K562 (cell line): ENCODE data around the gene ZNF155. TPM values are rescaled to one million over a fixed set of nuclear protein-coding genes. Genes with fewer than 3 reads are reported as not detected.

Experiments used
- ASH1L ChIP-seq: fragments of 450-650 bp; IDR thresholded peaks from 2 replicates; pipeline ENCODE4 v1.6.1; 2018; ENCODE audit warnings: borderline replicate concordance, mild to moderate bottlenecking, low read depth; ENCODE audit not compliant: partially characterized antibody
- ATF7 ChIP-seq: fragments of 450-650 bp; IDR thresholded peaks from 2 replicates; pipeline ENCODE4 v1.7.1; 2014; ENCODE audit warnings: mild to moderate bottlenecking, moderate library complexity
- BHLHE40 ChIP-seq: IDR thresholded peaks from 2 replicates; pipeline ENCODE4 v1.6.1; 2011; ENCODE audit warnings: low read length, improper control_type of control experiment
- BRD4 ChIP-seq: fragments of 200-600 bp; sonication (generic); IDR thresholded peaks from 2 replicates; pipeline ENCODE4 v1.6.1; 2017; ENCODE audit warnings: inconsistent platforms
- C11orf30 ChIP-seq: fragments of 450-650 bp; IDR thresholded peaks from 2 replicates; pipeline ENCODE4 v1.6.1; 2016; ENCODE audit warnings: low read depth, mild to moderate bottlenecking
- CEBPG ChIP-seq, 3 experiments: fragments of 200-800 bp in 1 of 3; sonication (Bioruptor generic) in 1 of 3; sonication (generic) in 1 of 3; formaldehyde crosslinking in 1 of 3; IDR thresholded peaks in 2 of 3; conservative IDR thresholded peaks in 1 of 3; 2 replicates each; pipeline versions ENCODE4 v1.6.1 to v1.8.0; 2016 to 2022; ENCODE audit warnings: missing compliant biosample characterization in 2 of 3, missing genetic modification characterization in 2 of 3, mild to moderate bottlenecking in 1 of 3, missing genetic modification reagents in 1 of 3
- CREB3L1 ChIP-seq: fragments of 450-650 bp; IDR thresholded peaks from 2 replicates; pipeline ENCODE4 v1.6.1; 2014; ENCODE audit warnings: low read depth, mild to moderate bottlenecking, moderate library complexity, borderline replicate concordance
- FOSL1 ChIP-seq: fragments of 200-800 bp; sonication (Bioruptor generic); conservative IDR thresholded peaks from 2 replicates; pipeline ENCODE4 v1.6.1; 2016; ENCODE audit warnings: missing genetic modification characterization, missing compliant biosample characterization
- HMBOX1 ChIP-seq: sonication (generic); IDR thresholded peaks from 2 replicates; pipeline ENCODE4 v1.6.1; 2016
- KDM1A ChIP-seq, 2 experiments: fragments of 450-650 bp; IDR thresholded peaks; 2 replicates each; pipeline ENCODE4 v1.6.1; 2016; ENCODE audit warnings: mild to moderate bottlenecking in 2 of 2
- L3MBTL2 ChIP-seq: fragments of 450-650 bp; IDR thresholded peaks from 2 replicates; pipeline ENCODE4 v1.6.1; 2016; ENCODE audit warnings: mild to moderate bottlenecking, moderate library complexity
- NFATC3 ChIP-seq: fragments of 450-650 bp; IDR thresholded peaks from 2 replicates; pipeline ENCODE4 v1.6.1; 2017; ENCODE audit warnings: mild to moderate bottlenecking
- NR0B1 ChIP-seq: fragments of 450-650 bp; IDR thresholded peaks from one replicate; pipeline ENCODE4 v1.6.1; 2018; ENCODE audit warnings: mild to moderate bottlenecking, moderate library complexity; ENCODE audit not compliant: partially characterized antibody
- NR2C1 ChIP-seq, 2 experiments: fragments of 450-650 bp; IDR thresholded peaks; 2 replicates each; pipeline ENCODE4 v1.6.1; 2017; ENCODE audit warnings: mild to moderate bottlenecking in 2 of 2, antibody characterized with exemption in 1 of 2, inconsistent platforms in 1 of 2, missing compliant biosample characterization in 1 of 2, missing genetic modification characterization in 1 of 2
- SNIP1 ChIP-seq: fragments of 450-650 bp; IDR thresholded peaks from 2 replicates; pipeline ENCODE4 v1.7.1; 2017; ENCODE audit warnings: low read depth, mild to moderate bottlenecking
- SUPT5H ChIP-seq: fragments of 450-650 bp; IDR thresholded peaks from 2 replicates; pipeline ENCODE4 v1.6.1; 2016
- TCF15 ChIP-seq: fragments of 250-450 bp; sonication (Bioruptor Pico); IDR thresholded peaks from 2 replicates; pipeline ENCODE4 v1.8.0; 2022; ENCODE audit warnings: moderate library complexity, mild to moderate bottlenecking, inconsistent platforms
- XRCC5 ChIP-seq: fragments of 200-400 bp; formaldehyde crosslinking; IDR thresholded peaks from 2 replicates; pipeline ENCODE4 v1.6.1; 2017; ENCODE audit warnings: low read depth, mild to moderate bottlenecking, low read length
- ZBTB7A ChIP-seq: IDR thresholded peaks from 2 replicates; pipeline ENCODE4 v1.6.1; 2011; ENCODE audit warnings: low read depth, mild to moderate bottlenecking, low read length, moderate library complexity, borderline replicate concordance; ENCODE audit not compliant: control insufficient read depth
- ZNF316 ChIP-seq: fragments of 450-650 bp; IDR thresholded peaks from 2 replicates; pipeline ENCODE4 v1.6.1; 2016
- ZNF347 ChIP-seq: fragments of 450-650 bp; formaldehyde crosslinking; IDR thresholded peaks from 2 replicates; pipeline ENCODE4 v1.4.0; 2020; ENCODE audit warnings: low read depth, mild to moderate bottlenecking, moderate library complexity
- ZNF395 ChIP-seq: fragments of 200-800 bp; sonication (Bioruptor generic); IDR thresholded peaks from 2 replicates; pipeline ENCODE4 v1.6.1; 2017; ENCODE audit warnings: missing genetic modification characterization, missing compliant biosample characterization
- ZNF79 ChIP-seq: fragments of 250-450 bp; sonication (Bioruptor Pico); IDR thresholded peaks from 2 replicates; pipeline ENCODE4 v1.4.0; 2020; ENCODE audit warnings: low read depth, mild to moderate bottlenecking, moderate library complexity
- polyA plus RNA-seq, 8 experiments: library from polyadenylated mRNA; depleted of rRNA in 4 of 8; stranded (reverse) in 5 of 8; unstranded in 3 of 8; fragments of >200 nt; fragmentation: Nextera tagmentation in 2 of 8; fragmentation: Illumina TruSeq in 1 of 8; extraction: Ambion mirVana in 2 of 8; extraction: Trizol in 1 of 8; gene quantifications; 2 replicates each; pipeline versions ENCODE4 v1.2.1 to v1.2.3, GENCODE V29; 2011 to 2014; ENCODE audit warnings: inconsistent platforms in 1 of 8, missing spikeins in 1 of 8
- total RNA-seq, 7 experiments: library from RNA; depleted of rRNA in 6 of 7; stranded (reverse); fragments of >200 nt in 6 of 7; fragmentation: Illumina TruSeq in 2 of 7; extraction: Trizol in 2 of 7; gene quantifications; 2 replicates each; pipeline versions ENCODE4 v1.2.1 to v1.2.3, GENCODE V29; 2011 to 2021; ENCODE audit warnings: low replicate concordance in 1 of 7

The ZNF155 gene
- total and polyA plus RNA-seq, 9 of the 15 experiments (the other 6 are each of a cell fraction or from before 2014, with no cell fraction given): 0.09 to 0.76 (median 0.37) TPM

GRCh38 chr19:44025217-44025936 is 41.4 kb downstream of the ZNF155 start, which contains the start of gene ZNF222 (continued):
- TF ChIP-seq TCF15 (CRISPR knock-in tag) (no peak), FOSL1 (tag) (peak; percentile 71), CEBPG (CRISPR knock-in tag; IDR thresholded peaks at IDR 0.05) (peak; percentile 45), CEBPG (tag; conservative IDR thresholded peaks at IDR 0.05 in 1 of 2, IDR thresholded peaks at IDR 0.05 in 1 of 2) (no peak), ZNF347 (CRISPR knock-in tag) (no peak), ZNF79 (no peak), NFATC3 (peak; percentile 76; the same call in 1 of the 2 replicates), BRD4 (no peak), ZBTB7A (peak; percentile 65; the same call in 1 of the 2 replicates), HMBOX1 (0 out of 2 replicates have a peak, but pooled peaks have one; percentile 28), ZNF395 (no peak), SNIP1 (0 out of 2 replicates have a peak, but pooled peaks have one; percentile 14), XRCC5 (0 out of 2 replicates have a peak, but pooled peaks have one; percentile 31), BHLHE40 (peak; percentile 33; the same call in 1 of the 2 replicates), KDM1A (IDR thresholded peaks at IDR 0.05) (no peak), NR0B1 (no peak), CREB3L1 (peak; percentile 74), ATF7 (peak; percentile 75), NR2C1 (IDR thresholded peaks at IDR 0.05) (peak; percentile 53; the same call in 1 of the 2 replicates), NR2C1 (tag; IDR thresholded peaks at IDR 0.05) (peak; percentile 79), ASH1L (peak; percentile 33), L3MBTL2 (peak; percentile 54), ZNF316 (peak; percentile 47; the same call in 1 of the 2 replicates), C11orf30 (peak; percentile 67), SUPT5H (peak; percentile 68)
